ENCODE data around the gene GNG2. TPM values are rescaled to one million over a fixed set of nuclear protein-coding genes. Genes with fewer than 3 reads are reported as not detected.

The GNG2 gene
- total and polyA plus RNA-seq, 10 of the 15 experiments (the other 5 are each of a cell fraction or from before 2014, with no cell fraction given): 31.6 to 114 (median 66.4) TPM

DNA sequence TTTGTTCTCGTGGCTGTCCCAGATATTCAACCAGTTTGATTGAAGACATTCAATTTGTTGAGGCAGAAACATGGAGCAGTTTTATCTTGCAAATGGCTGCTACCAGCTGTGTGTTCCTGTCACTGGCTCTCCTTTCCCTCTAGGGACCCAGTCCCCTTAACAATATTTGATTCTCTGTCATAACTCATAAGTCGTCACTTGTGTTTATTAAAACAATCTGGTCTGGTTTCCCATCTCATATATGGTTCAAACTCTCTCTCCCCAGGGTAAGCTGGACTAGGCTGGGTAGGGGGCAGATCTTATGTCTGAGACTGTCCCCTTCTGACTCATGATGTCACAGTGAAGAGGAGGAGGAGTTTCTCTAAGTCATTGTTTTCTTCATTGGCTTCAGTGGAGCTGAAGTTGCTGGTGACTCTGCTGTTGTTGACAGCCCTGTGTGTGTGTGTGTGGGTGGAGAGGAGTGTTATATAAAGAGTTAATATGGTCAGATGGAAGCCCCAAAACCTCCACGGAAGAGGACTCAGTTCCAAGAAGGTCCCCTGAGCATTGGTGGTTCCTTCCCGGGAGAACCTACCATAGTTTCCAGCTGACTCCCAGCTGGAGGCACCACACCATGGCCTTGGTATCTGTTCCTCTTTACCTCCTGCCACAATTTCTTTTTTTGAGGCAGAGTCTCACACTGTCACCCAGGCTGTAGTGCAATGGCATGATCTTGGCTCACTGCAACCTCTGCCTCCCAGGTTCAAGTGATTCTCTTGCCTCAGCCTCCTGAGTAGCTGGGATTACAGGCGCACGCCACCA lies 16.1 kb upstream of the GNG2 start (continued):
- TF ChIP-seq, protein P1, sequence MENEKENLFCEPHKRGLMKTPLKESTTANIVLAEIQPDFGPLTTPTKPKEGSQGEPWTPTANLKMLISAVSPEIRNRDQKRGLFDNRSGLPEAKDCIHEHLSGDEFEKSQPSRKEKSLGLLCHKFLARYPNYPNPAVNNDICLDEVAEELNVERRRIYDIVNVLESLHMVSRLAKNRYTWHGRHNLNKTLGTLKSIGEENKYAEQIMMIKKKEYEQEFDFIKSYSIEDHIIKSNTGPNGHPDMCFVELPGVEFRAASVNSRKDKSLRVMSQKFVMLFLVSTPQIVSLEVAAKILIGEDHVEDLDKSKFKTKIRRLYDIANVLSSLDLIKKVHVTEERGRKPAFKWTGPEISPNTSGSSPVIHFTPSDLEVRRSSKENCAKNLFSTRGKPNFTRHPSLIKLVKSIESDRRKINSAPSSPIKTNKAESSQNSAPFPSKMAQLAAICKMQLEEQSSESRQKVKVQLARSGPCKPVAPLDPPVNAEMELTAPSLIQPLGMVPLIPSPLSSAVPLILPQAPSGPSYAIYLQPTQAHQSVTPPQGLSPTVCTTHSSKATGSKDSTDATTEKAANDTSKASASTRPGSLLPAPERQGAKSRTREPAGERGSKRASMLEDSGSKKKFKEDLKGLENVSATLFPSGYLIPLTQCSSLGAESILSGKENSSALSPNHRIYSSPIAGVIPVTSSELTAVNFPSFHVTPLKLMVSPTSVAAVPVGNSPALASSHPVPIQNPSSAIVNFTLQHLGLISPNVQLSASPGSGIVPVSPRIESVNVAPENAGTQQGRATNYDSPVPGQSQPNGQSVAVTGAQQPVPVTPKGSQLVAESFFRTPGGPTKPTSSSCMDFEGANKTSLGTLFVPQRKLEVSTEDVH (IDR thresholded peaks at IDR 0.05; ENCODE audit: low read depth, partially characterized antibody): no peak
- TF ChIP-seq MTA2 (IDR thresholded peaks at IDR 0.05; ENCODE audit: low read depth) (peak; percentile 71), JUNB (IDR thresholded peaks at IDR 0.05) (0 out of 2 replicates have a peak, but pooled peaks have one; percentile 33), POLR2AphosphoS5 (IDR thresholded peaks at IDR 0.05; ENCODE audit: low read length) (no peak), RCOR1 (conservative IDR thresholded peaks at IDR 0.05; ENCODE audit: low read depth, low read length) (no peak), EGR1 (IDR thresholded peaks at IDR 0.05; ENCODE audit: borderline replicate concordance in 1 of 2, low read depth in 2 of 2, low read length in 2 of 2) (peak in 1 of 2 experiments; percentile 40; a peak in 1 of 3 replicates), HDGF (IDR thresholded peaks at IDR 0.05) (peak; percentile 57; the same call in 1 of the 2 replicates), EED (IDR thresholded peaks at IDR 0.05; ENCODE audit: low read depth) (peak; percentile 99), GATAD2B (conservative IDR thresholded peaks at IDR 0.05; ENCODE audit: low read depth) (peak; percentile 80), YY1 (IDR thresholded peaks at IDR 0.05; ENCODE audit: low read depth, low read length) (peak; percentile 55; the same call in 1 of the 2 replicates)
- TF ChIP-seq, protein P2, sequence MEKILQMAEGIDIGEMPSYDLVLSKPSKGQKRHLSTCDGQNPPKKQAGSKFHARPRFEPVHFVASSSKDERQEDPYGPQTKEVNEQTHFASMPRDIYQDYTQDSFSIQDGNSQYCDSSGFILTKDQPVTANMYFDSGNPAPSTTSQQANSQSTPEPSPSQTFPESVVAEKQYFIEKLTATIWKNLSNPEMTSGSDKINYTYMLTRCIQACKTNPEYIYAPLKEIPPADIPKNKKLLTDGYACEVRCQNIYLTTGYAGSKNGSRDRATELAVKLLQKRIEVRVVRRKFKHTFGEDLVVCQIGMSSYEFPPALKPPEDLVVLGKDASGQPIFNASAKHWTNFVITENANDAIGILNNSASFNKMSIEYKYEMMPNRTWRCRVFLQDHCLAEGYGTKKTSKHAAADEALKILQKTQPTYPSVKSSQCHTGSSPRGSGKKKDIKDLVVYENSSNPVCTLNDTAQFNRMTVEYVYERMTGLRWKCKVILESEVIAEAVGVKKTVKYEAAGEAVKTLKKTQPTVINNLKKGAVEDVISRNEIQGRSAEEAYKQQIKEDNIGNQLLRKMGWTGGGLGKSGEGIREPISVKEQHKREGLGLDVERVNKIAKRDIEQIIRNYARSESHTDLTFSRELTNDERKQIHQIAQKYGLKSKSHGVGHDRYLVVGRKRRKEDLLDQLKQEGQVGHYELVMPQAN (conservative IDR thresholded peaks at IDR 0.05): 0 out of 2 replicates have a peak, but pooled peaks have one; percentile 29
- TF ChIP-seq, protein P3, sequence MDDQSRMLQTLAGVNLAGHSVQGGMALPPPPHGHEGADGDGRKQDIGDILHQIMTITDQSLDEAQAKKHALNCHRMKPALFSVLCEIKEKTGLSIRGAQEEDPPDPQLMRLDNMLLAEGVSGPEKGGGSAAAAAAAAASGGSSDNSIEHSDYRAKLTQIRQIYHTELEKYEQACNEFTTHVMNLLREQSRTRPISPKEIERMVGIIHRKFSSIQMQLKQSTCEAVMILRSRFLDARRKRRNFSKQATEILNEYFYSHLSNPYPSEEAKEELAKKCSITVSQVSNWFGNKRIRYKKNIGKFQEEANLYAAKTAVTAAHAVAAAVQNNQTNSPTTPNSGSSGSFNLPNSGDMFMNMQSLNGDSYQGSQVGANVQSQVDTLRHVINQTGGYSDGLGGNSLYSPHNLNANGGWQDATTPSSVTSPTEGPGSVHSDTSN (IDR thresholded peaks at IDR 0.05; ENCODE audit: insufficient replicate concordance, low read depth, low read length): peak; percentile 55
- TF ChIP-seq, protein P4, sequence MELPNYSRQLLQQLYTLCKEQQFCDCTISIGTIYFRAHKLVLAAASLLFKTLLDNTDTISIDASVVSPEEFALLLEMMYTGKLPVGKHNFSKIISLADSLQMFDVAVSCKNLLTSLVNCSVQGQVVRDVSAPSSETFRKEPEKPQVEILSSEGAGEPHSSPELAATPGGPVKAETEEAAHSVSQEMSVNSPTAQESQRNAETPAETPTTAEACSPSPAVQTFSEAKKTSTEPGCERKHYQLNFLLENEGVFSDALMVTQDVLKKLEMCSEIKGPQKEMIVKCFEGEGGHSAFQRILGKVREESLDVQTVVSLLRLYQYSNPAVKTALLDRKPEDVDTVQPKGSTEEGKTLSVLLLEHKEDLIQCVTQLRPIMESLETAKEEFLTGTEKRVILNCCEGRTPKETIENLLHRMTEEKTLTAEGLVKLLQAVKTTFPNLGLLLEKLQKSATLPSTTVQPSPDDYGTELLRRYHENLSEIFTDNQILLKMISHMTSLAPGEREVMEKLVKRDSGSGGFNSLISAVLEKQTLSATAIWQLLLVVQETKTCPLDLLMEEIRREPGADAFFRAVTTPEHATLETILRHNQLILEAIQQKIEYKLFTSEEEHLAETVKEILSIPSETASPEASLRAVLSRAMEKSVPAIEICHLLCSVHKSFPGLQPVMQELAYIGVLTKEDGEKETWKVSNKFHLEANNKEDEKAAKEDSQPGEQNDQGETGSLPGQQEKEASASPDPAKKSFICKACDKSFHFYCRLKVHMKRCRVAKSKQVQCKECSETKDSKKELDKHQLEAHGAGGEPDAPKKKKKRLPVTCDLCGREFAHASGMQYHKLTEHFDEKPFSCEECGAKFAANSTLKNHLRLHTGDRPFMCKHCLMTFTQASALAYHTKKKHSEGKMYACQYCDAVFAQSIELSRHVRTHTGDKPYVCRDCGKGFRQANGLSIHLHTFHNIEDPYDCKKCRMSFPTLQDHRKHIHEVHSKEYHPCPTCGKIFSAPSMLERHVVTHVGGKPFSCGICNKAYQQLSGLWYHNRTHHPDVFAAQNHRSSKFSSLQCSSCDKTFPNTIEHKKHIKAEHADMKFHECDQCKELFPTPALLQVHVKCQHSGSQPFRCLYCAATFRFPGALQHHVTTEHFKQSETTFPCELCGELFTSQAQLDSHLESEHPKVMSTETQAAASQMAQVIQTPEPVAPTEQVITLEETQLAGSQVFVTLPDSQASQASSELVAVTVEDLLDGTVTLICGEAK (IDR thresholded peaks at IDR 0.05; ENCODE audit: borderline replicate concordance): no peak
- TF ChIP-seq, protein P5, sequence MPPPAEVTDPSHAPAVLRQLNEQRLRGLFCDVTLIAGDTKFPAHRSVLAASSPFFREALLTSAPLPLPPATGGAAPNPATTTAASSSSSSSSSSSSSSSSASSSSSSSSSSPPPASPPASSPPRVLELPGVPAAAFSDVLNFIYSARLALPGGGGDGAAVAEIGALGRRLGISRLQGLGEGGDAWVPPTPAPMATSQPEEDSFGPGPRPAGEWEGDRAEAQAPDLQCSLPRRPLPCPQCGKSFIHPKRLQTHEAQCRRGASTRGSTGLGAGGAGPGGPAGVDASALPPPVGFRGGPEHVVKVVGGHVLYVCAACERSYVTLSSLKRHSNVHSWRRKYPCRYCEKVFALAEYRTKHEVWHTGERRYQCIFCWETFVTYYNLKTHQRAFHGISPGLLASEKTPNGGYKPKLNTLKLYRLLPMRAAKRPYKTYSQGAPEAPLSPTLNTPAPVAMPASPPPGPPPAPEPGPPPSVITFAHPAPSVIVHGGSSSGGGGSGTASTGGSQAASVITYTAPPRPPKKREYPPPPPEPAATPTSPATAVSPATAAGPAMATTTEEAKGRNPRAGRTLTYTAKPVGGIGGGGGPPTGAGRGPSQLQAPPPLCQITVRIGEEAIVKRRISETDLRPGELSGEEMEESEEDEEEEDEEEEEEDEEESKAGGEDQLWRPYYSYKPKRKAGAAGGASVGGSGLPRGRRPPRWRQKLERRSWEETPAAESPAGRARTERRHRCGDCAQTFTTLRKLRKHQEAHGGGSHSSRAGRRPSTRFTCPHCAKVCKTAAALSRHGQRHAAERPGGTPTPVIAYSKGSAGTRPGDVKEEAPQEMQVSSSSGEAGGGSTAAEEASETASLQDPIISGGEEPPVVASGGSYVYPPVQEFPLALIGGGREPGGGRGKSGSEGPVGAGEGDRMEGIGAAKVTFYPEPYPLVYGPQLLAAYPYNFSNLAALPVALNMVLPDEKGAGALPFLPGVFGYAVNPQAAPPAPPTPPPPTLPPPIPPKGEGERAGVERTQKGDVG (CRISPR knock-in tag; IDR thresholded peaks at IDR 0.05): no peak
